HS-27A (cell line): ENCODE measurements around the gene UBASH3A.
"Not testable (repeated sequence)": the region's sequence is repeated elsewhere in the genome, so short reads cannot be mapped to it uniquely, and the experiment has no call there.

Experiments used
- DNase-seq: peaks from one replicate; pipeline ENCODE4 v3.0.0-alpha.2; 2012; ENCODE audit warnings: low read depth, missing footprints

Gene UBASH3A

GRCh38 chr21:42390696-42391095, 13.0 kb upstream of the UBASH3A start:
- DNase-seq: no peak

DNA sequence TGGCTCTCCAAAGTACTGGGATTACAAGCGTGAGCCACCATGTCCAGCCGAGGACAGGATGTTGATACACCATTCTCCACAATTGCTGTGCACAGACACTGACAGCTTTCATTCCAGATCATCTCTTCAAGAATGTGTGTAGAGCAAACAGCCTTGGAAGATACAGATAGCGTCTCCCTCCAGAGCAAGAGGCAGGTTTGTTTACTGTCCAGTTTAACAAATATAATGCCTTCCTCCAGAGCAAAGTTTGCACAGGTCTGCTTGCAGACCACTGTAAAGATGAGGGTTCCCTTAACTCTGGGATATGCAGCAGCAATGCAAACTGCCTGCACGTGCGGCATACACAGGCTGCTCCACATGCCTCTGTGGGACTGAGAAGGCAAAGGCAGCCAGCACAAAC, 12.4 kb upstream of the UBASH3A start:
- DNase-seq: no peak

- DNase-seq: no peak
These were observed 10.8 kb upstream of the UBASH3A start for GRCh38 chr21:42392731-42393442.

DNA sequence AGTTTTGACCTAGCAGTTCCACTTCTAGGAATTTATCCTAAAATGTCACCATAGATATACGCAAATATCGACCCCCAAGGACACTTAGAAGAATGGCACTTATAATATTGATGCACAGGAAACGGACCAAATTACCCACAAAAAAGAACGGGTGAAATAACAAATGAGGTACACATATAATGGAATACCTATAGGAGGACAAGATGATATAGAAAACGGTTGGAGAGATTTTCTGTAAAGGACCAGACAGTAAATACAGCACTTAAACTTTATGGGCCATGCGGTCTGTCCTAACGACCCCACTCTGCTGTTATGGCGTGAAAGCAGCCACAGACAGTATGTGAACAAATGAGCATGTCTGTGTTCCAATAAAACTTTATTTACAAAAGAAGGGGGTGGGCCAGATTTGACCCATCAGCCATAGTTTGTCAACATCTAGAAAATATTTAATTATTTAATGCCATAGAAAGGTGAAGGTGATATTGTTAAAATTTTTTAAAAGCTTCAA, 10.2 kb upstream of the UBASH3A start:
- no peak for DNase-seq

- DNase-seq: no peak
These were observed 8.4 kb upstream of the UBASH3A start for GRCh38 chr21:42395302-42395701.

DNA sequence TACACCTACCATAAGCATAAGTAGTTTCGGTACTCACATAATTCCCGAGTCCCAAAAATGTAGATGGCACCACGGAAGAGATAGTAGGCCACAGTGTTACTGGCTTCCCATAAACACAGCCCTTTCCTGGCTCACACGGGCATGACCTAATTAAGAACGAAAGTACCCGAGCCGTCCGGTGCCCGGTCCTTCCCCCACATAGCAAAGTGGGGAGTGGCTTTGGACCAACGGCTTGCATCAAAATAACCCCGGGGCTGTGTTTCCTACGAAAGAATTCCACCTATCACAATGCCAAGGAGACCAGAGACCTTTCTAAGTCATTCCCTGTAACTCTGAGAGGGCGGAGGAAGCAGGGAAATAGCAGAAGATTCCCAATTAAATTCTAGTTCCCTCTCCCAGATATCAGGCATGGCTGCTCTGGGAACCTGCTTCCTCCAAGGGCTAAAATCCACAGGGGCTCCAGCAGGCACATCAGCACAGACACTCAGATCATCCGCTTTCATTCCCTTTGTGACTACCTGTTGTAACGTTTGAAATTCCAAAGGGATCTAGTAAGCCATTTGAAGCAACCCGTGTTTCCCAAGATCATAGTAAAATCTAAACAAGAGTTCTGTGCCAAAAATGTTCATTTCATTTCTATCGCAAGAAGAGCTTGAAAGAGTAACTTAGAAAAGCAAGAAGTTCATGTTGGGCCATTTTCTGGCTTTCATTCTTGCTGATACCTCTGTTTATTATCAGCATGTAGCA, 7.6 kb upstream of the UBASH3A start, which contains the start of gene TMPRSS3:
TSS of gene TMPRSS3 (minus strand) at position 148 of the 747 bp plus-strand sequence. CDS start 635 bp downstream, outside the sequence.
- DNase-seq: no peak

GRCh38 chr21:42396799-42397745, 6.6 kb upstream of the UBASH3A start:
- no peak for DNase-seq

- DNase-seq: no peak
These were observed 5.8 kb upstream of the UBASH3A start for GRCh38 chr21:42397746-42398394.

GRCh38 chr21:42398436-42399028, 5.2 kb upstream of the UBASH3A start:
- DNase-seq: no peak

DNA sequence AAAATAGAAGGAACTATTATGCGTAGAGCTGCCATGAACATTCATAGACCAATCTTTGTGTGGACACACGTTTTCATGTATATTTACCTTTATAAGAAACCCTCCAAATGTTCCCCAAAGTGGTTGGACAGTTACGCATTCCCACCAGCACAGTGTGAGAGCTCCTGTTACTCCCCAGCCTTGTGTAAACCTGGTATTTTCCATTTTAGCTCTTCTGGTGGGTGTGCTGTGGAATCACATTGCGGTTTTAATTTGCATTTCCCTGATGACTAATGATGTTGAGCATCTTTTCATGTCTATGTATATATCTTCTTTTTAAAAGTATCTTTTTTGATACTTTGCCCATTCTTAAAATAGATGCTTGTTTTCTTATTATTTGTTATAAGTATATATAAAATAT, 3.2 kb upstream of the UBASH3A start:
- DNase-seq: no peak

DNA sequence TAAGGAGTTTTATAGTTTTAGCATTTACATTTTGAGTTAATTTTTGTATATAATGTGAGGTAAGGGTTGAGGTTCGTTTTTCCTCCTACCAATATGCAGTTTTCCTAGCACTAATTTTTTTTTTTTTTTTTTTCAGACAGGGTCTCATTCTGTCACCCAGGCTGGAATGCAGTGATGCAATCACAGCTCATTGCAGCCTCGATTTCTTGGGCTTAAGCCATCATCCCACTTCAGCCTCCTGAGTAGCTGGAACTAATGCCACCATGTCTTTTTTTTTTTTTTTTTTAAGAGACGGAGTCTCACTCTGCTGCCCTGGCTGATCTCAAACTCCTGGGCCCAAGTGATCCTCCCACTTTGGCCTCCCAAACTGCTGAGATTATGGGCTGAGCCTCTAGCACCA, 2.5 kb upstream of the UBASH3A start:
- DNase-seq: no peak

DNA sequence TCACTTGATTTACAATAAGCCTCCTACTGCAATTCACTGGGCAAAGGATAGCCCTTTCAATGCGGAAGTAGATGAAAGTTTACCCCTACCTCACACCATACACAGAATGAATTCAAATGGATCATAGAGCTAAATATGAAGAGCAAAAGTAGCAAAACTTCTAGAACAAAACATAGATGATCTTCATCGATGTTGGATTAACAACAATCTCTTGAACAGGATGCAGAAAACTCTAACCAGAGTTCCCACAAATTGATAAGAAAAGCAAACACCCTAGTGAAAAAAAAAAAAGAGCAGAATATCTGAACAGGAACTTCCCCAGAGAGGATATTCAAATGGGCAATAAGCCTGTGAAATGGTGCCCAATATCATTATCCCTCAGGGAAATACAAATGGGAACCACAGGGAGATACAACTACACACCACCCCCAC, 1.9 kb upstream of the UBASH3A start:
- no peak for DNase-seq

- DNase-seq: no peak
These were observed 837 bp downstream of the UBASH3A start for GRCh38 chr21:42404539-42404938.

GRCh38 chr21:42405064-42406013, 1.6 kb downstream of the UBASH3A start:
- DNase-seq: no peak

GRCh38 chr21:42406201-42406621, 2.5 kb downstream of the UBASH3A start:
- no peak for DNase-seq

GRCh38 chr21:42406866-42407265, 3.2 kb downstream of the UBASH3A start:
- no peak for DNase-seq

DNA sequence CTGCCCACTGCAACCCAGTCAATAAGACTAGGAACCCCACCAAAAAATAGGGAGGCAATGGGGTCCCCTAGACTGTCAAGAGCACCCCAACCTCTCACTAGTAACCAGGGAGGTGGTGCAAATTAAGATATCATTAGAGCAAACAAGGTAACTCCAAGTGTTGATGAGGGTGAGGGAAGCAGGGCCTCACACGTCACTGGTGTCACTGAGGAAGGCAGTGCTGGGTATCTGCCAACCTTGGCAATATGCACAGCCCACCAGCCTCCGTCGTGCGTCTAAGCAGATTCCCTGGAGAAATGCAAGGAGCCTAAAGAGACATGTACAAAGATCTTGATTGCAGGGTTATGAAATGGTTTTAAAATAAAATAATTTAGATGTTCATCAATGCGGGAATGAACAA, 3.8 kb downstream of the UBASH3A start:
- DNase-seq: no peak

GRCh38 chr21:42408718-42409117, 5.0 kb downstream of the UBASH3A start:
- not testable (repeated sequence) for DNase-seq

- DNase-seq: no peak
These were observed 5.7 kb downstream of the UBASH3A start for GRCh38 chr21:42409366-42409765.
